Activated CD4-positive, alpha-beta T cell treated with anti-CD3 and anti-CD28 coated beads for 4 hours (primary cell): Measurements from ENCODE around the gene KRT13.

Source experiments
- DNase-seq, 2 donors: peaks; one replicate each; pipeline ENCODE4 v3.0.0-alpha.2; 2020

Gene KRT13

DNA sequence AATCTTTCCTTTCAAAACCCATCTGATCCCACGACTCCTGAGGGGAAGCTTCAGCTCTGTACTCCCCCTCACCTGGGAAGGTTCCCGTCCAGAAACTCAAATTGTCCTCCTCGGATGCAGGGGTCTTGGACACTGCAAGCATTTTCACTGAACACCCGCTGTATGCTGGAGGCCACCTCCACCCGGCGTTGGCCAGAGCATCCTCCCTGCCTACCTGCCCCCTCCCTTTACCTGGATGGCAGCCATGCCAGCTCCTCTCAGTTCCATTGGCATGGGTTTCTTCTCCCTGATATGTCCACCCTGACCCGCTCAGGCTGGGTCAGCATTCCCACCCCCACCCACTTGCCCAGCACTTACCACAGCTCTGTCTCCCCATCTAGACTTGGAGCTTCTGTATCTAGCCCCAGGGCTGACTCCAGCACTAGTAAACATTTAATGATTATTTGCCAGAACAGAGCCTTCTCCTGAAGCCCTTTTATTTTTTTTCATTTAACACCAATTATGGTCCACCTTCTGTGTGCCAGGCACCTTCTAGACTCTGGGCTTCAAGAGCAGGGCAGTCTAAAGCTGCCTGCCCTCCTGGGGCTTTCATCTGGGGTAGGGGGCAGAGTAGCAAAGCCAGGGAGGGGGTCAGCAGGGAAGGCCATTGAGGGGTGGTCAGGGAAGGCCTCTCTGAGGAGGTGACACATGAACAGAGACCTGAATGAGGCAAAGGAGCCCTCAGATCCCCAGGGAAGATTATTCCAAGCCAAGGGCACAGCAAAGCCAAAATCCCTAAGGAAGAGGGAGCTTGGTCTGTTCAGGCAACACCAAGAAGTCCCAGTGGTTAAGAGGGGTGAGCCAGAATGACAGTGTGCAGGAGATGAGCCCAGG, 31.6 kb upstream of the KRT13 start:
- DNase-seq, result no peak

DNA sequence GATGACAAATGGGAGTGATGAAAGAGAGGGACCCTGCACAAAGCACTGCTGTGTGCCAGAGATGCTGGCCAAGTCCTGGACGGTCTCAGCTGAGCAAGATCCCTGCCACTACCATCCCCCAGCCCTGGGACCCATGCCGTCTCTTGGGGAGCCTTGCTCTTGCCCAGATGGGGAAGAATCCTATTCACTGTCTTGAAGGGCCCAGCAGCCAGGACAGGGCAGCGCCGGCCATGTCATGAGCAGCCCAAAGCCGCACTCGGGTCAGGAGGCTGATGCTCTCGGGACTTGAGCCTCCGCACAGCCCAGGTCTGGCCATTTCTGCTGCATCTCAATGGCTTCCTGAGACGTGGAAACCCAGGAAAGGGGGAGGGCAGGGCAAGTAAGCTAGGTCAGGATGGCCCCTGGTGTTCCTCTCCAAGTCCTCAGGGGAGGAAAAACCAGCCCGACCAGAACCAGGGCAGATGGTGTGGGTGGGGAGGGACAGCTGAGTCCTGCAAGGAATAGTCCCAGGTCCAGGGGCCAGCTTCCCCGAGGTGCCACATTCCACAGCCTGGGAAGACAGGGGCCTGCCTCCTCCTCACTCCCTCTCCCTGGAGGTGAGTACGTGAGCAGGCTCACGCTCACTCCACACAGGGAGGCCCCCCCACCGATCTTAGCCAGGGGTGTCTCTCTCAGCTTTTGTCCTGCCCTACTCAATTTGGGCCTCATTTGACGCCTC, 30.5 kb upstream of the KRT13 start:
- DNase-seq, result no peak

DNA sequence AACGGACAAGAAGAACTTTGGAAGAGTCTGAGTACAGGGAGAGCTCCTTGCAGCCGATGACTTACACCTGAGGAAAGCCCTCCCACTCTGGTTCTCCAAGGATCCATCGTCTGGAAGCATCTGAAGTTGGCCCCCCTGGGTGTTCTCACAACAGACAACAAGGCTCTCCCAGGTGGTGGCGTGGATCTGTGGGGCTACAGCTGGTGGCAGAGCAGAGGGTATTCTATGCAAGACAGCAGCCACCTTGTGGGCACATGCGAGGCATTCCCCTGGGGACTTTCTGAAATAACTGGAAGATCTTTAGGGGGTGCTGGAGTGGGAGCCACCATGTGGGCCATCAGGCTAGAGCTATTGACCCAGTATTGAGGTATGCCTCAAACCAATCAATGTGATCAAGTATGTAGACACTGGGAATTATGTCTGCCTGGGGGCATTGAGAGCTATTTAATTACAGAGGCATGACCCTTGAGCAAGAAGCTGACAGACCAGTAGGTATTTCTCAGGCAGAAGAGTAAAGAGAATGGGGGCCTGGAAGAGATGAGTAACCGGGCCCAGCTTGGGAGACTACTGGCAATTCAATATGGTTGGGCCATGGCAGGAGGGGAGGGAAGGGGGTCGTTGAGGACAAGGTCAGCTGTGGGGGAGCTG, 29.6 kb upstream of the KRT13 start:
- no peak for DNase-seq

DNA sequence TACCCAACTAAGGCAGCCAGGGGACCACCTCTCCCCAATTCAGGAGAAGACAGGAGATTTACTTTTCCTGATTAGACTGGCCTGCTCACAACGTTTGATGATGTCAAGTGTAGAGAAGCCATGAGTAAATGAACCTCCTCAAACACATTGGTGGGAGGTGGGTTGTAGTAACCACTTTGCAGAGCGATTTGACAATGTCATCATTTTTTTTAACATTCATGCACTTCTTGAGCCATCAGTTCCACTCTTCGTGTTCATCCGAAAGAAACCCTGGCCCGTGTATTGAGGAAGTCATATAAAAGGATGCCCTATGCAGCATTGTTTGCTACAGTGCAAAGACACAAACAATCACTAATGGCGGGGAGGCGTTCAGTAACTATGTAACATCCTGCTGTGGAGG, 28.2 kb upstream of the KRT13 start:
- no peak for DNase-seq

DNA sequence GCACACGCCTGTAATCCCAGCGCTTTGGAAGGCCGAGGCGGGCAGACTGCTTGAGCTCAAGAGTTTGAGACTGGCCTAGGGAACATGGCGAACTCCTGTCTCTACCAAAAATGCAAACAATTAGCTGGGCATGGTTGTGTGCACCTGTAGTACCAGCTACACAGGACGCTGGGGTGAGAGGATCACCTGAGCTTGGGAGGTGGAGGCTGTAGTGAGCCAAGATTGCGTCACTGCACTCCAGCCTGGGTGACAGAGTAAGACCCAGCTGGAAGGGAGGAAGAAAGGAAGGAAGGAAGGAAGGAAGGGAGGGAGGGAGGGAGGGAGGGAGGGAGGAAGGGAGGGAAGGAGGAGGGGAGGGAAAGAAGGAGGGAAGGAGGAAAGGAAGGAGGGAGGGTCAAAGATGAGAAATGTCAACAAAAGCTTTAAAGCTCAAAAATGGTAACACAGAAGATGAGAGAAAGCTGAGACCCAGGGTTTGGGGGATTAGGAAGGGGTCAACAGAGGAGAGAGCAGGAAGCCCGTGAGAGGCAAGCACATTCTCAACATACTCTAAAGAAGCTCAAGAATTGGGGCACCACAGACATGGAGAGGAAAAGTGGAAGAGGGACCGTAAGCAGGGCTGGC, 27.6 kb upstream of the KRT13 start:
- DNase-seq, result no peak

DNA sequence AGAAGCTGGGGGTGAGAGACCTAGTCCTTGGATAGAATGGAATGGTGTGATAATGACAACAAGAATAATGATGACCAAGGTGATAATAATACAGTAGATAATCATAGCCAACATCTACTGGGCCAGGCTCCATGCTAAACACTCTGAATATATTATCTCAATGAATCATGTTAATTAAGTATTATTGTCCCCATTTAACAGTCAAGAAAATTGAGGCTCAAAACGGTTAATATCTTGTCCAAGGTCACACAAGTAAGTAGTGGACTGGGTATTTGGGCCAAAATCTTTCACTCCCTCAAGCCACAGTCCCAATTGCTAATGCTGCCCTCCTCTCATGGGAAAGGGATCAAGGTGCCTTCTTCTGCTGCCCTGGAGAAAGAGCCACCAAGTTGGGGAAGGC, 26.6 kb upstream of the KRT13 start:
- no peak for DNase-seq

DNA sequence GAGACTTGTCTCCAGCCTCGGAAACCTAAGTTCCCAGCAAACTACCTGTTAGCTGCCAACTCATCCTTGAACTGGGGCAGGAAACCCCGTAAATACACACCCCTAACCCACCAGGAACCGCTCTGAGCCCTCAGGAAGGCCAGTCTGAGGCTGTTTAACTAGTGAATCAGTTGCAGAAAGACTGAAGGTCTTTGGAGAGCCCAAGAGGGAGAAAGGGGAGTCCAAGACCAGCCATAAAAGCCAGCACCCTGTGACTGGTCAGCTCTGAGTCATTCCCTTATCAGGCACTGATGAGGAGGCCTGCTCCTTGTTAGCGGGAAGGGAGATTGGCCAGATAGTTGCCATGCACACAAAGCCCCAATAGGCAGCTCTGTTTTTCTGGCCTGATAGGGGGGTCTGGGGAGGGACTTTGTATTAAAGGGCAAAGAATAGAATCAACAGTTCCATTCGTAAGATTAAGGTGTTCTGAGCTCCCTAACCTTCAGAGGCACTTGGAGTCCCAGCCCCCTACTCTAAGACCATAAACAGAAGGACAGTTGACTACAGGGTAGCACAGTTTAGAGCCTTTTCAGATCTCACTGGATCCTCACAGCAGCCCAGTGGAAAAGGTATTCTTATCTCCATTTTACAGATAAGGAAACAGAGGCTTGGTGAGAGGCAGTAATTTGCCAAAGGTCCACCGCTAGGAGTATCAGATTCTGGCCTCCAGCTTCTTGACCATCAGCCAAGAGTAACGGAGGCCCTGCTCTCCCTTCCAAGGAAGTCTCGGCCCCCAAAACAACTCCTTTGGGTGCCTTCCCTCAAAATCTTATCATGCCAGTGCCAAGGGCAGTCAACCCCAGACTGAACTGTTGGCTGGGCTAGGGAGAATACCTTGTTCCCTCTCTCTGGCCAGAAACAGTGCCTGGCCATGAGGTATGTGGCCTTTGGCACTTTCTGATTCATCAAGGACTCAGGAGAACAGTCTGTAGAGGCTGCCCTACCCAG, 24.9 kb upstream of the KRT13 start:
- DNase-seq, result no peak

DNA sequence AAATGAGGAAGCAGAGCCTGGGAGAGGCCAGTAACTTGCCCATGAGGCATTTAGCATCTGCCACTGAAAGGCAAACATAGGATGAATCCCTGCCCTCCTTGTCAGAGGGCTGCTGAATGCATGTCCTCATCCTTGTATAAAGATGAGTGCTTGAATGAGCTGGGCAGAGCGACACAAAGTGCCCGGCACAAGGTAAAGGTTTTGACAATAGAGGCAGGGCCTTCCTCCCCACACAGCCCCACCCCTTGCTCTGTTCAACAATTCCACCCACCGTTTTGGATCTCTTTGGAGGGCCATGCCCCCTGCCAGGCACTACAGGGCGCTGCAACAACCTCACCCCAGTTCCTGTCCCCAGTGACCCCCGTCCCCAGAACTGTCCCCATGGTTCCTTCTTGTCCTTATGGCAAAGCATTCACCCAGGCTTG, 24.1 kb upstream of the KRT13 start:
- DNase-seq, result no peak

DNA sequence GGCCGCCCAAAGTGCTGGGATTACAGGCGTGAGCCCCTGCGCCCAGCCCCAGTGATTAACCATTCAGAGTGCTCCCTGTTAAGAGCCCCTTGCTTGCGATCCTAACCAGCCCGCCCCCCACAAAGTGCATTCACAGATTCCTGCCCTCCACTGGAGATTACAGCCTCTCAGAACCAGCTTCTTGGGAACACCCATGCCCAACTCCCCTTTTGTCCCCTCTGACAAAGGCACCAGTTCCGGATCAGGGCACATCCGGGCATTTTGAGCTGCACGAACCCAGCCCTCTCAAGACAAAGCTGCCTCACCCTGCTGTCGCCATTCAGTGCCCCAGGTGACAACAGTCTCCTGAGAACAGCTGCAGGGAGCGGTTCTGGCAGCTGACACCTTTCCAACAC, 23.5 kb upstream of the KRT13 start:
- DNase-seq, result no peak

DNA sequence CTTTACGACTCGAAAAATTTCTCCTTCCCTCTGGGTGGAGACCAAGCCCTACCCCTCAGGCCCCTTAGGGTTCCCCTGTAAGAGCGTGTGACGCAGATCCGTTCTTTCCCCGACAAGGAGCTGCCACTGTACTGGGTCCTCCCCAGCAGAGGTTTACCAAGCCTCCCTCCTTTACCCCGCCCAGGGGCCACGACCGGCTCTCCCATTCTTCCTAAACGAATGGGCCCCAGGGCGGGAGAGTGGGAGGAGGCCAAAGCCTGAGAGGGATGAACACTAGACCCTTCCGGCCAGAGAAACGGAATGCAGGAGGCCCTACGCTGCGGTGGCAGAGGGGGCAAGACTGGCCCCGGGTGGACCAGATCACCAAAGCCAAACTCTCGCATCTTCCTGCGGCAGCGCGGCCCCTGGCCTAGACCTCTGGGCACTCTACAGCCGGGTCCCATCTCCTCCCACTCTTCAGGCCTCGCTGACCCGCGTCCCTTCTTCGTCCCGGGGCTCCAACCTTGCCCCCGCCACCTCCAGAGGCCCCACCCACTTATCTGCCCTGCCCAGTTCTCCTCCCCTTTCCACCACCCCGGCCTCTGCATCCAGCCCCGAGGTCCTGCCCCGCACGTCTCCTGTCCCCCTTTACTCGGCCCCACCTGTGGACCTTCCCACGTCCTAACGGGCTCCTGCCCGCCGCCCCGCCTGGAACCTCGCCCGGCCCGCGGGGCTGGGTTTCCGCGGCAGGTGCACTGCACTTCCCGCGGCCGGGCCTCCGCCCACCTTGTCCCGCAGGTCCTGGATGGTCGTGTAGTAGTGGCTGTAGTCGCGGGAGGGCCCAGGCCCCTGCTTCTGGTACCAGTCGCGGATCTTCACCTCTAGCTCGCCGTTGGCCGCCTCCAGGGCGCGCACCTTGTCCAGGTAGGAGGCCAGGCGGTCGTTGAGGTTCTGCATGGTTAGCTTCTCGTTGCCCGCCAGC, 21.9 kb upstream of the KRT13 start:
- DNase-seq, result peak in 1 of 2 donors; percentile 7

DNA sequence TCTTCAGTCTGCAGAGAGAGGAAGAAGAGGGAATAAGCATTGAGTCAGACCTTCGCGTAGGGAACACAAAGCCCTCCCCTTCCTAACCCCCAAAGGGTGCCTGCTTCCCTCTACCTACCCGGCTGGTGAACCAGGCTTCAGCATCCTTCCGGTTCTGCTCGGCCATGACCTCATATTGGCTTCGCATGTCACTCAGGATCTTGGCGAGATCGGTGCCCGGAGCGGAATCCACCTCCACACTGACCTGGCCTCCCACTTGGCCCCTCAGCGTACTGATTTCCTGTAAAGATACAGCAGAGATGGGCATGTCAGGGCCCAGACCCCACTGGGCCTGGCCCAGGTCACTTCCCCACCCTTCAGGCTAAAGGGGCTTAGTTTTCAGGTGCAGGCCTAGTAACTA, 18.8 kb upstream of the KRT13 start:
- no peak for DNase-seq

DNA sequence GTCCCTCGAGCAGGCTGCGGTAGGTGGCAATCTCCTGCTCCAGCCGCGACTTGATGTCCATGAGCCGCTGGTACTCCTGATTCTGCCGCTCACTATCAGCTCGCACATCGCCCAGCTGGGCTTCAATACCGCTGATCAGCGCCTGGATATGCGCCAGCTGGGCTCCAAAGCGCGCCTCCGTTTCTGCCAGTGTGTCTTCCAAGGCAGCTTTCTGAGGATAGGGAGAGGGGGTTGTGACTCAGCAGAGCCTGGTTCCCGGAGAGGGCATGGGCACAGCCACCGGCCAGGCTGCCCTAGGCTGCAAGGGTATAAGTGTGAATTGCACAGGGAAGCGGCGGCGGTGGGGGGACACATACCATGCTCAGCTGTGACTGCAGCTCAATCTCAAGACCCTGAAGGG, 18.4 kb upstream of the KRT13 start:
- DNase-seq, result no peak

DNA sequence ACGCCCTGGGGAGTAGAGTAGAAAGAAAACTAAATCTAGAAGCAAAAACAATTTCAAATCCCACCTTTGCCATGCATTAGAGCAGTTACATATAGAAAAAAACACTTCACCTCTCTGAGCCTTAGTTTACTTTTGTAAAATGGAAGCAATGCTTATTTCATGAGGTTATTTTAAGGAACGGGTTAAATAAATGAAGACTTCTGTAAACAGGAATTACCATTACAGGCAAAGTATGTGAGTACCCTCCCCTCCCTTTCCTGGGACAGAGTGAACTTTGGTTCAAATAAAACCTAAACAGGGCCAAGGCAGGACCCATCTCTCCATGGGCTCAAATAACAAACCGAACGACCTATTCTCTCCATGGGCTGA, 17.8 kb upstream of the KRT13 start:
- DNase-seq, result no peak

DNA sequence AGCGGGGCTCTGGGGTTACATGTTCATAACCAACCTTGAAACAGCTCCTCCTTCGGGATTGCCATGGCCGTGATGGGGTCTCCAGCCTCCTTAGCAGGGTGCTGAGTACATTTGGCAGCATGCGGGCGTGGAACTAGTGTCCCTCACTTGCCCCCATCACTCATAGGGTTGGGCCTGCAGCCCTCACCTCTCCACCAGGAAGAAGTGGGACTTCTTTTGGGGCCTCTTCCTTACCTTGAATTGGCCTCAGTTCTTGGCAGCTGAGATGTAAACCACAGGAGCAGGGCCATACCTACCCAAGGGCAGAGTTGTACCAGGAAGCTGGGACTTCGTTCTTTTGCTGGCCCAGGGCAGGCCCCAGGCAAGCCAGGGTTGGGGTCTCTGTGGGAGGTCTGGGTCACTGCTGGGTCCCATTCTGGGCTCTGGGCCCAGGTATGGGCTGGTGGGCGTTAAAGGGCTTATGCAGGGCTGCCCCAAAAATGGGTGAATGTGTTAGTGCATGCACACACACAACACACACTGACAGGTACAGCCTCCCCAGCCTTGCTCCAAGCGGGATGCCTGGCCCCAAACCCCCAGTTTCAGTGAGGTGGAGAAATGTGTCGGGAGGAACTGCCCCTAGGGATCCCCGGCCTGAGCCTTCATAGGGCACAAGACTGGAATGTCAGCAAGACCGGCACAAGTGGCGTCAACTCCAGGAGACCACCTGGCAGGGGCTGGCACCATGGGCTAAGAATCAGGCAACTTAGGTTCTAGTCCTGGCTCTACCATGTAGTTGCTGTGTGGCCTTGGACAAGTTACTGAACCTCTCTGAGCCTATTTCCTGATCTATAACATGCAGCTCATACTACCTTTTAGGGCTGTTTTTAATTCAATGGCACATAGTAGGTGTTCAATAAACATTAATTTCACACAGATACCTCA, 17.2 kb upstream of the KRT13 start:
- DNase-seq, result no peak

DNA sequence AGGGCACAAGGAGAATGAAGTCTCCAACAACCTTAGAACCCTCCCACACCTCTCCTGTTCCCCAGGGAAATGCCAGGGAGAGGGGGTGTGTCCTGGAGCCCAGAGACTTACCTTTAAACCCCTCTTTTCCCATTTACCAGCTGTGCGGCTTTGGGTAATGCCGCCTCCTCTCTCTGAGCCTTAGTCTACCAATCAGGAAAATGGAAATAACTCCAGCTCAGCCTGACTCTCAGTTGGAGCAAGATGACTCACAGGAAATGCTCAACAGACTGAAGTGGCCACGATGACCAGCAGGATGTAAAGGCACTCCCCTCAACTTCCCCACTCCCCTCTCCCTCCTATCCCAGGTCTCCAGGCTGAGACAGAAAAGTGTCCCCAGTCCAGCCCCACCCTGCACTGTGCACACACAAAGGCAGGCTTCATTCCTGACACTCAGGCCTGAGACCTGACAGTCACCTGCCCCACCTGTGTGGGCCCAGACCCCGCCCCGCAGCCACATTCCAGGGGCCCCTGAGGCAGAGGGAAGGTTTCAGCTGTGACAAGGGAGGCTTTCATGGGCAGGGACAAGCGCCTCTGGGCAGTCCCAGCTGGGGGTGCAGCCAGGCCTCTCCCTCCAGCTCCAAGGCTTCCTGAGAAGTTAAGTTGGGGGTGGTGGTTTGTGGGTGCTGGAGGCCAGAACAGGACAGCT, 16.3 kb upstream of the KRT13 start:
- DNase-seq, result no peak

DNA sequence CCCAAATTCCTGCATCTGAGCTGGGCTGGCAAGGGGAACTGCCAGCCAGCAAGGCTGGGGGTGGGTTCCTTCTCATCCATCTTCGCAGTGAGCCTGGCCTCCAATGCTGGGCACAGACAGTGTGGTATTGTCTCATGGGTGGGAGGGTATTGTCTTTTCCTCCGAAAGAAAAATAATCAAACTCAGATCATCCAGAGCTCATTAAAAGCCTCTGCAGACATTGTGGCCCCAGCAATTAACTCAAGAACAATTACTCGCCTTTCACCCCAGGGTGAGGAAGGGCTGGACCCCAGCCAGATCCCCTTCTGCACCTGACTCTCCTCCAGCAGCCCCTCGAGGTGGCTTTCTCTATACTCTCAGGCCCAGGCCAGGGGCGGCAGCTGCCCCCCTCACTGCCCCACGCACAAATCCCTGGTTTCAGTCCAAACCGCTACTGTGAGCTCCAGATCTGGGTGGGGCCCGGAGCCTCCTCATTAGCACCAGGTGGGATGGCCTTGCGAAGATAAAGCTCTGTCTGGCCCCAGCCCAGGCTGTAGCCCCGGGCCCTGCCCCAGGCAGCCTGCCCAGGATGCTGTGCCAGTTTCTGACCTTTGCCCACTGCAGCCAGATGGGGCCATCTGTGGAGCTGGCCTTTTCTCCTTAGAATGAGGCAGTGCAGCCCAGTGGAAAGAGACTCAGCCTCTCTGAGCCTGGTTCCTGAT, 15.6 kb upstream of the KRT13 start:
- DNase-seq, result no peak

DNA sequence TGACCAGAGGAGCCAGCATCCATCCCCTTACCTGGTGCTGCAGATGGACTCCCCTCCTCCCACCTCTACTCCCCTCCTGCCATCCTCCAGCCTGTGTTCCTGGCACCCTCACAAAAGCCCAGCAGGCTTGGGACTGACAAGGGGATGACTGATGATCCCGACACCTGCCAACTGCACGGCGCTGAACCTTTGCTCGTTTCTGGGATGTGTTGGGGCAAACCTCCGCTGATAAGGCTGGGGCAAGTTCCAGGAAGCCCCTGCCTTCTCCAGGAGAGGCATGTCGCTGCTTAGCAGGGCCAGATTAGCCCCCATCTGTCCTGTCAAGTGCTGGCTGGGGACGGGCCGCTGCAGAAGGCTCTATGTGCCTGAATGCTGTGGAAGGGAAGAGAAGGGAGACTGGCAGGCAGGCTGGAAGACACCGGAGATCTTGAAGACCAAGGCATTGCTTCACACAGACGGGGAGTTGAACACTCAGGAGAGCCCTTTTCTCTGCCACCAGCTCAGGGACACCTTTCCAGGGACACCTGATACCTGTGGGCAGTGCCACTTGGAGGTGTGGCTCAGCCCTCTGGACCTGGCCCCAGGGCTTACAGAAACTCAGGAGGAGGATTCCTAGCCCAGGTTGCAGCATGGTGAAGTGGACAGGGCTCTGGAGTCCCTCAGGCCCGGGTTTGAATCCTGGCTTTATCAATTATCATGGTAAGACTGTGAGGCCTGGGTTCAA, 14.3 kb upstream of the KRT13 start:
- DNase-seq, result no peak
